GM21367 (cell line): ENCODE measurements around the gene BBS9.

Experiments
- ATAC-seq: cut with Tn5 transposase; IDR thresholded peaks from one replicate; pipeline ENCODE4 v1.9.1; 2021; ENCODE audit not compliant: unreplicated experiment

The BBS9 gene

DNA sequence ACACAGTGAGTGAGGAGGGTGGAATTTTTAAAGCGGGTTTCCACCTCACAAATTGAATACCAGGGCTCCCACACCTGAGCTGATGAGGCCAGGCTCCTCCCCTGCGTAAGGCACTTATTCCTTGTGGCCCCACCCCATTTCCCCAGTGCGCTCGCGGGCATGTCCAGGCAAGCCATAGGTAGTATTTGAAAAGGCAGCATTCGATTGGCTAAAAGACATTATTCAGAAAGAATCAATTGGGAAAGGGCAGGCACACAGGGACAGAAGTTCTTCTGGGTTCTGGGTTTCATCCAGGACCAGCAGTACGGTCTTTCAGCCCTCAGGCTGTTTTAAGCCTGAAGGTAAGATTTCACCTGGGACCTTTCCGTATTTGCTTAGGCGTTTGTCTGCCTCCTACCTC, 222.3 kb downstream of the BBS9 start:
- ATAC-seq, result no peak

DNA sequence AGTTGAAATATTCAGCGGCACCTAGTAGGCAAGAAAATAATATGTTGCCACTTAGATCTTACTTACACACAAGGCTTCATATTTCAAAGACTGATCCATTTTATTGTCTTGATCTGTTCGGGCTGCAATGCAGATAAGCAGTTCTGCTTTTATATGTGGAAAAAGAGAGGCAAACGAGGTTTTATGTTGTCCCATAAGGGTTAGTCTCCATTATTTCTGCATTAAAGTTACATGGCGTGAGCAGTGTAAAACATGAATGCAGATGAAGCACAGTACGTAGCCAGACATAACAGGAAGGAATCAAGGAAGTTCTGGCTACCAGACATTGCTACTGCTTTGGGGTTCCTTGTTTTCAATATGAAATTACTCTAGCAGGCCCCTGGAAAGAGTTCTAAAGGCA, 224.8 kb downstream of the BBS9 start:
- ATAC-seq, result no peak

DNA sequence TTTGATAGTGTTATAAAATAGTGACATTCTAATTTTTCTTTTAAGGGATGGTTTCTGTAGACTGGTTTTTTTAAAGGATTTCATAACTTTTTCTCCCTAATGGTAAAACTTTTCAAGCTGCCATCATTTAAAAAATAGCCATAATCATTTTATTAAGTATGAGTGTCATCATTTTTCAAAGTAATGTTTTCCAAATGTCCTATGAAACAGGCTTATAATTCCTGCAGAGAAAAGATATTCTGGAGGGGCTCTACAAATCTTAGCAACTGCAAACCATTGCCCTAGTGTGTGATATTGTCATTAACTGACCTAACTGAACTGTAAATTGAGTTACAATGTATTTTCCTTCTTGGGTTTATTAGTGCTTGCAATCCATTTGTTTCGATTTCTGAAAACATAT, 226.0 kb downstream of the BBS9 start:
- ATAC-seq, result no peak

DNA sequence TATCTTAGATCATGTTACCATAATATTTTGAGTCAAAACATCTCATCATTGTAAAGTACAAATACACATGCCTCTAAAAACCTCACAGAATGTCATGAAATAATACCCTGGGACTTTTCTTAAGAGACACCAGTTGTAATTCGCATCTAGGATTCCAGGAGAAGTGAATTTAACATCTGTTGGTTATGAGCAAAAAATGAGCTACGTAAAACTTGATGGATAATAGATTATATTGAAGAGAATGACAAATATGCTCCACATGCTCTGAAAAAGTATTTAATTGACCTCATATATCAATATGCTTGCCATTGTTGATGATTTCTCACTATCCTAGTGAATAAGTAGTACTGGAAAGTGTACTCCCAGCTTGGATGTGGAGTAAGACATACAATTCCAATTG, 227.0 kb downstream of the BBS9 start:
- ATAC-seq, result no peak

DNA sequence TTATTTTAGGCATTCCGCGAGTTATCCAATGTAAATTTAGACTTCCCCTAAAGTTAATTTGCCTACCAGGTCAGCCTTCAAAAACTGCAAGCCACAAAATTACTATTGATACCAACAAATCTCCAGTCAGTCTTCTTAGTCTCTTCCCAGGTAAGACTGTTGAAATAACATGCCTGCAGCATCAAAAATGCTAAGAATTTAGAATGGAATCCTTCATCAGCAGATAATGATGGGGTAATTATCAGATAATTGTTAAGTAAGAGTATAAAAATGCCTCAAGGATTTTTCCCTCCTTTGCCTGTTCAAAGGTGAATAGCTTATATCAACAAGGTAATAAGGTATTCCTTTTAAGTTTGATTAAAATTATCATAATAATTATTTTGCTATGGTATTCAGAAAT, 228.5 kb downstream of the BBS9 start:
- no peak for ATAC-seq

DNA sequence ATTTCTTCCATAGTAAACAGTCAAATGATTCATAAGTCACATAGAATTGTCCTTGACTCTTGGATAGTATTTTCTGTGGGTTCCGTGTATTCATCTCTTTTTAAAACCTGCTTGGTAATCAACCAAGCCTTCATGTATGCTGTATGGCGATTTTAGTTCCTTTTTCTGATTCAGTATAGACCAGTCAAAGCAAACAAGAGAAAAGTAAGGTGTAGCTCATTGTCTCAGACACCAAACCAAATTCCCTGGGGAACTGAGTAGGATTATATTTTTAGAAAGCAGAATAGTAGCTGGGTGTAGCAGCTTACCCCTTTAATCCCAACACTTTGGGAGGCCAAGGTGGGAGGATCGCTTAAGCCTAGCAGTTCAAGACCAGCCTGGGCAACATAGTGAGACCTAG, 240.5 kb downstream of the BBS9 start:
- ATAC-seq, result no peak

DNA sequence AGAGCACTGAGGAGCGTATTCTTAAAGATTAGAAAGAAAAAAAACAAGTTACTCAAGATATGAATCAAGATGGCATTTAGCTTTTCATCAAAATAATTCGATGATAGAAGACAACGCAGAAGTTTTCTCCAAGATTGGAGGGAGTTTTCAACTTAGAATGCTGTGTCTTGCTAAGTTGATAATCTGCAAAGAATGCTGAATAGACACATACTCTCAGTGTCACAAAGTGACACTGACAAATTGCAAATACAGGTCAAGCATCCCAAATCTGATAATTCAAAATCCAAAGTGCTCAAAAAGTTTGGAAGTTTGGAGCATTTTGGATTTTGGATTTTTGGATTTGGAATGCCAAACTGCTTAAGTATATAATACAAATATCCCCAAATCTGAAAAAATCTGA, 243.8 kb downstream of the BBS9 start:
- no peak for ATAC-seq

DNA sequence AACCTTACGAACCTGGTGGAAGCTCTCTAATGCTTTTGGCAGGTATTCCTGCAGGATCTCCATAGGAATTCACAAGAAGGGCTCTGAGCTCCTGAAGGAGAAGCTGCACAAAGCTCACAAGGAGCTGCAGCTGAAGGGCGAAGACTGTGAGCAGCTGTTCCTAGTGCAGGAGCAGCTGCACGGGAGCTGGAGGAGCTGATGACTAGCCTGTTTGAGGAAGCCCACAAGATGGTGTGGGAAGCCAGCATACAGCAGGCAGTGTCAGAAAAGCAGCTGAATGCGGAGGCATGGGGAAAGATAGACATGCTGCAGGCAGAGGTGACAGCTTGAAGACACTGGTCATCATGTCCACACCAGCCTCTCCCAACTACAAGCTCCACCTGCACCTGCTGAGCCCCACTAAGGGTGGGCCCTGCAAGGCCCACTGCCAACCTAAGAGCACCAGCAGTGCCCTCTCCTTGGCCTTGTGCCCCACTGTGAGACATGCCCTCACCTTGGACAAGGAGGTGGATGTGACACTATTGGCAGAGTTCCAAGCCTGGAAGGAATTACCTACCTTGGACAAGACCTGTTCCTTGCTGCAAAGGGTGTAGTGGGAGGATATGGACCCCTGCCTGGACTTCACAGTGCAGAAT, 250.6 kb downstream of the BBS9 start:
- ATAC-seq, result no peak

DNA sequence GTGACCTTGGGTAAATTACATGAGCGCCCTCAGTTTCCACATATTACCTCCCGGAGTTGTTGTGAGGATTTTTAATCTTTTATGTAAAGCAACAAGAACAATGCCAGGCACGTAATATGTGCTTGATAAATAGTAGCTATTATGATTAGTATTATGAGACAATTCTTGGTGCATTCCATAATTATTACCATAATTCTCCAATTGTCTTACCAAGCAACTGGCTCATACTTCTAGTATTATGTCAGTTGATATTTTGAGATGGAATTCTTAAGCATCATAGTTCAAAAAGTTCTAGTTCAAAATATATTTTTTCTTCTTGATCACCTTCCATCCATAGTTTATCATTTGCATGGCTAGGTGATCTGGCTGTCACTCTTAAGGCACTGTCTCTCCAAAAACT, 259.0 kb downstream of the BBS9 start:
- no peak for ATAC-seq

DNA sequence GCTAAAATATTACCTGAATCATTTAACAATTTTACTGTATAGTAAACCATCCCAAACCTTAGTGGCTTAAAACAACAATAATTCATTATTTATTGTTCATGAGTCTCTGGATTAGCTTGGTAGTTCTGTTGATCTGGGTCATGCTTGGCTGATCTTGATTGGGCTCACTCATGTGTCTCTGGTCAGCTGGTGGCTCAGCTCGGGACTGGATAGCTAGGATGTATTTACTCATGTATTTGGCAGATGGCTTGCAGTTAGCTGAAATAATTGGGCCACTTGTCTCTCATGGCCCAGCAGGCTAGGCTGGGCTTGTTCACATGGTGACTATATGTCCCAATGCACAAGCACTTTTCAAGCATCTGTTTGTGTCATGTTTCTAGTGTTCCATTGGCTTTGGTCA, 262.8 kb downstream of the BBS9 start:
- ATAC-seq, result no peak

DNA sequence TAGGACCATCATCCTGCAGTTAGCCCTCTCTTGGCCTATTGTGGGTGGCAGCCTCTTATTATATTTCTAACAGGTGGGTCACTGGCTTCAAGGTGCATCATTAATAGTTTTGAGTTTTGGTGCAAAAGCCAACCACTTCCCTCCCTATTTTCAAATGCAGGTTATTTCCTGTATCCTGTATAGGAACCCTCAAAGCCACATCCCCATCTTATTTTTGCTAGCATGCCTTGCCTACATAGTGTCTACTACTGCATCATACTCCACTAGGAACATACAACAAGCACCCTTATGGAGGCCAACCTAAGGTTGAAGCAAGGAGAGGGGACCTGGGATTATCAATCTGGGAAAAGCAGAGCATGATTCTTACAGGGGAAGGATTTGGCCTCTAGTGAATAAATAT, 264.4 kb downstream of the BBS9 start:
- ATAC-seq, result no peak

DNA sequence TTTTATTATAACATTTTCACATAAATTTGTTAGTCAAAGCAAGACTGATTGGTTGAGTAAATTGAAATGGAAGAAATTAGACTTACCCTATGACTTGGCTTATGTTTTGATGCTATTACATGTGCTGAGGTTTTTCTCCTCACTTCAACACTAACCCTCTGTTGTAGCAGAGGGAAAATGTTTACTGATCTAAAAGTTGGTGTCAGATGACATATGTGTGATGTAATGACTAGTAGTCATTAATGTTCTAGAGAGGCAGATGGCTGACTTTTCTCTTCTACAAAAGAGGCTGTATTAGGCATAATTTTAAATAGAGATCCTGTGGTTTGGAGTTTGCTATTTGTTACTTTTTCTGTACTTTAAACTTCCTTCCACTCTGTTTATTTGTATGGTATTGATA, 266.0 kb downstream of the BBS9 start:
- no peak for ATAC-seq

DNA sequence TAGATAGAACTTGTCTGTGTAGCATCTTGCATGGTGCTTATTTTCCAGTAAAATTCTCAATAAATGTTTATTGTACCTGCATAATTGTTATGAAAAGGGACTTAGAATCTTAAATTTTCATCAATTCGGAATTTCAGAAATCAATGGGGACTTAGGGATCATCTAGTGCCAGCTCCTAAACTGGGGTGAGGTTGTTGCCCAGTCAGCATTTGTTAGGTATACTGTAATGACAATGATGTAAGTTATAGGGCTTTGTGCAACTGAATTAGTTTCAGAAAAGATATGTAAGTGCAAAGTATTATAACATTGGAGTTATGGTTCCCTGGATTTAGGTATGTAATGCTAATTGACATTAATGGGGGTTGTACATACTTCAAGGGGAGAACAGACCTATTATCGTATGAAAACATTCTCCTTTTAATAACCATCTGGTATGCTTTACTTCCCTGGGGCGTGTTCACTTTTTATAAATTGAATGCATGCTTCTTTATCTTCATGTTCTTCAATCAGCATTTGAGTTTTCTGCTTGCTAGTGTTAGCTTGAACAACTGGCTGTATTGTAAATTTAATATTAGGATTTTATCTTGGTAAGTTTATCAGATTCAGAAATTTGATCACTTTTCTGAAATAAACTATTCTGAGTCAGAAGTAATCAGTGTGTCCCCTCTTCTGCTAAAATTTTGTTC, 270.3 kb downstream of the BBS9 start:
- no peak for ATAC-seq

DNA sequence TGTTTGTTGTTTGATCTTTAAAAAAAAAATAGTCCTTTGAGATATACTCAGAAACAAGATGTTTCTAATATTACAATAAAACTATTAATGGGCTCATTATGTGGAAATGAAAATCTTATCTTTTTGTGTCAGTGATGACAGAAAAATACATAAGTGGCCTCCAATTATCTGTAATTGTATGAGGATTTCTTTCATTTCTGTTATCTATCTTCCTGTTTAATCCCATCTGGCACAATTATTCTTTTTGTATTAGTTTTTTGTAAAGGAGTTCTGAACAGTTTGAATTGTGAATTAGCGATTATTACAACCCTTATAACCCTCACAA, 270.8 kb downstream of the BBS9 start:
- ATAC-seq, result no peak

DNA sequence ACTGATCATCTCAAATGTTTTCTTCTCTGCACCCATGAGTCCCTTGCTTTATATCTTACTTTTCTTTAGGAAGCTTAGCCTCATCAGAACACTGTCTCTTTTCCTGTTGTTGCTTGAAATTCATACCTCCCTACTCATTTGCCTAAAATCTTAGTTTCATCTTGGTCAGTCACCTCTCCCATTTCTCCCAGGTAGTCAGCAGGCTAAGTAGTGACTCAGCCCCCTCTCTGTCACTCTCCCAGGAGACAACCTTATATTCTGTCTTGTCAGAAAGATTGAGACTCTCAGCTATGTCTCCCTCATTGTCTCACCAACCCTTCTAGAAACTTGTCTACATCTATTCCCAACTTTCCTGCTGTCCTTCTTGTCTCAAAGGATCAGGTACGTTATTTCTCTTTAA, 280.9 kb downstream of the BBS9 start:
- no peak for ATAC-seq

DNA sequence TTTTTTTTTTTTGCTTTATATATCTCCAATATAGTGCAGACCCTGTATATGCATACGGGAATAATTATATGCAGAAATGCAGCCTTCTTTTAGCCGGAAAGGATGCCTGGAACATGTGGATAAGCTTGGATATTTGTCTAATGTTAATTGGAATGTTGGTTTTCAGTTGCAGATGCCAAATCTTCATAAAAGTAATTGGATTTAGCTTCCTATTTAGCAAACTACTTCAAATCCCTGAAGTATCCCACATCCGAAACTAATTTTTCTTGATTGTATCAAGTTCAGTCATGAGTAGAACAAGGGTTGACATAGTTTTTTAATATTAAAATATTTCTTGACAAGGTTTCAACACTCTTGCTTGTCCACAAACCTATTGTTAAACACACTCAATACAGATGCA, 281.7 kb downstream of the BBS9 start:
- no peak for ATAC-seq

DNA sequence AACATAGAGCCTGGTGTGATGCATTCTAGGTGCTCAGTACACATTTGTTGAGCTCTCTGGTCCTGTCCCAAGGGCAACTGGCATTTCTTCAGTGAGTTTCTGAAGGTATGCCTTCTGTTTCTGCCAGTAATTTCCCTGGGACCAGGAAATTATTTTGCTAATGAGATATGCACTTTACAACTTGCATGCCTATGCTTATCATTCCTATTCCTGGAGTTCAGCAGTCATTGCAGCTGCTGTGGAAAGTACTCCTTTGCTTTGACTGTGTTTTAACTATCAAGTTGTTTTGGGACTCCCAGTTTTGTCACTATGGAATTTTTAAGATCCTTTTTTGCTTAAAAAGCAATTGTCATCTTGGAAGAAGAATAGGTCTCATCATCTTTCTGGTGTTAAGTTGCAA, 283.0 kb downstream of the BBS9 start:
- ATAC-seq, result no peak

DNA sequence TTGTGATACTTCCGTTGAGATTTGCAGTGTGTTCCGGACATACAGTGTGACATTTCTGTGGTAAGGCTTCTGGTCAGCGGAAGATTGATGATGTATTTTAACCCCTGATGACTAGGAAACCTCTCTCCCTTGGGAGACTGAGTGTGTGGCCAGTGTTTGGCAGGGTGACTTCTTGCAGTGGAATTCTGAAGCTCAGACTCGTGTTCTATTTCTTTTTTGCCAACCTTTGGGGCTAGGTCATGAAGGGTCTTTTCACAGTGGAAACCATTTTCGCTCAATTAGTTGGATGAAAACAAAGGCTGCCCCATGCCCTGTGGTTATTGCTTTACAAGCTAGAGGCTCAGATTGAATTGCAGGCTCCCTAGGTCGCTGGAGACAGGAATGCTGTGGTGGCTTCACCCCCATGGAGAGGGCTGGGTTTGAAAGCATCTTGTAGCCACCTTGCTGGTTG, 288.9 kb downstream of the BBS9 start:
- no peak for ATAC-seq

DNA sequence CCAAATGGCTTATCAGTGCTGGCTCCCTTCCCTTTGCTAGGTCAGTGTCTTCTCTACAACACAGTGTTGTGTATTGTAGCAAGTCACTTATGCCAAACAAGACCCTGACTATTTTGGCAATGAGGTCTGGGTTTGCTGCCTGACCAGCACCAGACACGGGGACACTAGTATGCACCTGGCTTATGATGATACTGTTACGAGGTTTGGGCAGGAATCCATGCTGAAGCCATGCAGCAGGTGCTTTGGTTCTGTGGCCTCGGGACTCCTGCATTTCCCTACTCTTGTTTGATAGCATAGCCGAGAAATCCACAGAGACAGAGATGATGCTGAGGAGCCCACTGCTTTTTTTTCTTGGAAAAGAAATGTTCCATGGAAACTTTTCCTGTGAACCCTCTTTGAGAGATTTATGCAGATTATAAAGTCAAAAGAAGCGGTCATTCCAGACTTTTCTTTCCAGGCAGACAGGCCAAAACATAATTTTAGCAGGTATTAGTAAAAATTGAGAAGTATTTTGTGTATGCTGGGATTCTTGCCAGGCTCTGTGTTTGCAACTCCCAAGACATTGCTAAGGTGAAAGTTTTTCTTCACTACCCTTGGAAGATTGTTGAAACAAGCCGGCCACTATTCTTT, 291.1 kb downstream of the BBS9 start:
- no peak for ATAC-seq

DNA sequence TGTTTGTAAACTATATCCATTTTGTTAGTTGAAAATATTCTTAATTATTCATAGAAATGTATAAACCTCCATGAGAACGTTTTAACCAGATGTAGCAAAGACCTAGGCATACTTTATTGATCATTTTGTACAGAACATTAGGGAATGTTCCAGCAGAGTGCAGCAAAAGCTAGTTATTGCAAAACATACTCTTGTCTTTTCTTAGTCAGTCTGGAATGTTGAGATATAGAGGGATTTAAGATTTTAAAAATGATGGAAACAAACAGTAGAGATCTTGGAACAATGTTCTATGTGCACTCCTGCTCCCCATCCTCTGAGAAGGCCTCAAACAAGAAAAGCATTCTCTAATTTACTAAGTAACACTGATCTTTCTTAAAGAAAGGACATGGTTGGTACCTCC, 292.1 kb downstream of the BBS9 start:
- ATAC-seq, result no peak

DNA sequence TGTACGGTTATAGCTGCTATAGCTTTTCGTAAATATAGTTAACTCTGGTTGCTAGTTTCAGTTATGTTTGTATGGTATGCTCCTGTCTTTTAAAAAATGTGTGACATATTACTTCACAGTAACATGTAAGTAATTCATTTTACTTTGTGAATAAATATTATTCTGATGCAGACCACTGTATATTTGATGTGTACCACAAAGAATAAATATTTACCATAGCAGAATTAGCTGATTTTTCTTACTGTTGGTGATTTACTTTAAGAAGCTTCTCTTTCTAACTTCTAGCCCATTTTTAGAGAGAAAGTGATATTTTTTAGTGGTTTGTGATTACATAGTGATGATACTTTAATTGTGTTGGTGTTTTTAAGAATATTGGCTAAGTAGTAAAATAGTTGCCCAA, 292.8 kb downstream of the BBS9 start:
- no peak for ATAC-seq

DNA sequence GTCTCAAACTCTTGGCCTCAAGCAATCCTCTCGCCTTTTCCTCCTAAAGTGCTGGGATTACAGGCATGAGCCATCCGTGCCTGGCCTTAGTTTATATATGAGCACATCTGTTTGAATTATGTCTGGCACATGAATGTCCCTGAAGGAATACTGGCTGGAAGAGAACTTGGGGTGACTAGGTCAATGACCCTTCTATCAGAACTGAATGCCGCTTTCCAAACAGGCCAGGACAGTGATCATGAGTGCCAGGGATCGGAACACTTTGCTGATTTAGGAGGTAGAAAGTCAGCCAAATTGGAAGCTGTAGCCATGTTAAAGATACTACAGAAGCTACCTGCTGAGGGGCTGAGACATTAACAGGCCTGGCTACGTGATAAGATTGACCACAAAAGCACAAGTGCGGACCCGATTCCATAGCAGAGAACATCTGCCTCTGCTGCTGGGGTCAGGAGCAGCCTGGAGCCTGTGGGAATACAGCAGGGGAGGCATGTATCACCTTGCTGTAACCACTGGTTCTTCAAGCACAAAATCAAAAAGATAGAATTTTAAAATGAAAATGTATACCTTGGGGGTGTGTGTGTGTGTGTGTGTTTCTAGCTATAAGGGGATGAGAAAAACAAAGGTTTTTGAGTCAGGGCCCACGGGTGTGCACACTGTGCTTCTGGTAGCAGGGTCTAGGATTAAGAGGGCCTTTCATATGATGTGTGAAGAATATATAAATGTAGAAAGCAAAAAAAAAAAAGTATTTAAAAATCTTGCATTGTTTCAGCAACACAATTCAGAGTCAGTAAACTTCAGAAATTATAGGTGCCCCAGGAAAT, 293.7 kb downstream of the BBS9 start:
- ATAC-seq, result peak; percentile 34
